ENCODE data around the gene SPINT1.

The SPINT1 gene

GRCh38 chr15:40803688-40804087, 40.2 kb upstream of the SPINT1 start:
- no peaks in the 10 kb centered on the region for H3K9me3 ChIP-seq (ENCODE audit: control insufficient read depth, low read length)
- peak overlapping the region; percentile 83 for H3K27ac ChIP-seq
- TF ChIP-seq CTCF (IDR thresholded peaks at IDR 0.05) = no peak
- no peaks in the 10 kb centered on the region for H3K27me3 ChIP-seq (ENCODE audit: control insufficient read depth, insufficient read depth, low read length)
- H3K4me2 ChIP-seq (ENCODE audit: low read length) = no peak overlapping the region
- no peaks in the 10 kb centered on the region for H3K36me3 ChIP-seq (ENCODE audit: control insufficient read depth, insufficient read depth, low read length)
- peaks cover 17% of the 10 kb centered on the region for H3K79me2 ChIP-seq
- H3K9ac ChIP-seq = no peak overlapping the region
- no peak overlapping the region for H3K4me3 ChIP-seq (ENCODE audit: low read depth, low read length)
- H2AFZ ChIP-seq = no peak overlapping the region
- peaks cover 12% of the 10 kb centered on the region for H3K4me1 ChIP-seq

GRCh38 chr15:40806672-40807027, 37.2 kb upstream of the SPINT1 start:
- H3K27ac ChIP-seq = peak overlapping the region; percentile 90
- H3K4me1 ChIP-seq = peaks cover 12% of the 10 kb centered on the region
- no peaks in the 10 kb centered on the region for H3K27me3 ChIP-seq (ENCODE audit: control insufficient read depth, insufficient read depth, low read length)
- peaks cover 6% of the 10 kb centered on the region for H3K79me2 ChIP-seq
- no peaks in the 10 kb centered on the region for H3K9me3 ChIP-seq (ENCODE audit: control insufficient read depth, low read length)
- H3K4me2 ChIP-seq (ENCODE audit: low read length) = peak overlapping the region; percentile 83
- H2AFZ ChIP-seq = peak overlapping the region; percentile 95
- peak overlapping the region; percentile 99 for H3K4me3 ChIP-seq (ENCODE audit: low read depth, low read length)
- H3K9ac ChIP-seq = peak overlapping the region; percentile 74
- no peaks in the 10 kb centered on the region for H3K36me3 ChIP-seq (ENCODE audit: control insufficient read depth, insufficient read depth, low read length)
- TF ChIP-seq CTCF (IDR thresholded peaks at IDR 0.05) = no peak

GRCh38 chr15:40807028-40807887, 36.6 kb upstream of the SPINT1 start, which contains the start of the genes DNAJC17 and ZFYVE19:
Gene DNAJC17, minus strand, starts transcription at chr15:40807473. Its CDS starts 27 bp downstream, at chr15:40807446.
Gene ZFYVE19, plus strand, starts transcription at chr15:40807089. Its CDS starts 501 bp downstream, at chr15:40807590.
- peak within 1 kb of the TSS; percentile 90 for H3K27ac ChIP-seq
- peaks cover 6% of the 10 kb centered on the region for H3K79me2 ChIP-seq
- no peaks in the 10 kb centered on the region for H3K36me3 ChIP-seq (ENCODE audit: control insufficient read depth, insufficient read depth, low read length)
- H3K4me2 ChIP-seq (ENCODE audit: low read length) = peak within 1 kb of the TSS; percentile 83
- H3K9ac ChIP-seq = peak within 1 kb of the TSS; percentile 74
- H3K27me3 ChIP-seq (ENCODE audit: control insufficient read depth, insufficient read depth, low read length) = no peaks in the 10 kb centered on the region
- no peaks in the 10 kb centered on the region for H3K9me3 ChIP-seq (ENCODE audit: control insufficient read depth, low read length)
- peak within 1 kb of the TSS; percentile 95 for H2AFZ ChIP-seq
- H3K4me1 ChIP-seq = peaks cover 12% of the 10 kb centered on the region
- no peak for TF ChIP-seq CTCF (IDR thresholded peaks at IDR 0.05)
- peak within 1 kb of the TSS; percentile 99 for H3K4me3 ChIP-seq (ENCODE audit: low read depth, low read length)

GRCh38 chr15:40807888-40808461, 35.9 kb upstream of the SPINT1 start:
- Histone ChIP-seq H3K4me2 (ENCODE audit: low read length) (peak overlapping the region; percentile 81), H3K79me2 (peaks cover 6% of the 10 kb centered on the region), H3K9me3 (ENCODE audit: control insufficient read depth, low read length) (no peaks in the 10 kb centered on the region), H2AFZ (peak overlapping the region; percentile 95), H3K4me1 (peaks cover 7% of the 10 kb centered on the region), H3K4me3 (ENCODE audit: low read depth, low read length) (peak overlapping the region; percentile 99), H3K36me3 (ENCODE audit: control insufficient read depth, insufficient read depth, low read length) (no peaks in the 10 kb centered on the region), H3K27ac (no peak overlapping the region), H3K9ac (no peak overlapping the region), H3K27me3 (ENCODE audit: control insufficient read depth, insufficient read depth, low read length) (no peaks in the 10 kb centered on the region)
- no peak for TF ChIP-seq CTCF (IDR thresholded peaks at IDR 0.05)
